ENCODE data around the gene CALML4.

- TF ChIP-seq YY1 (IDR thresholded peaks at IDR 0.05; ENCODE audit: insufficient read depth, insufficient read length): no peak
- no peak for TF ChIP-seq ZNF274 (IDR thresholded peaks at IDR 0.05; ENCODE audit: low read depth, low read length)
These were observed 9.6 kb downstream of the CALML4 start for GRCh38 chr15:68195336-68196112.
